Stimulated activated CD8-positive, alpha-beta memory T cell treated with anti-CD3 and anti-CD28 coated beads, Interleukin-12 subunit alpha, Interleukin-12 subunit beta, amount 100 ng/mL, for 1 hour (primary cell): ENCODE results near the gene SRBD1.

Experiments used
- DNase-seq: peaks from one replicate; pipeline ENCODE4 v3.0.0-alpha.2; 2020; ENCODE audit warnings: low read depth

Gene SRBD1

DNA sequence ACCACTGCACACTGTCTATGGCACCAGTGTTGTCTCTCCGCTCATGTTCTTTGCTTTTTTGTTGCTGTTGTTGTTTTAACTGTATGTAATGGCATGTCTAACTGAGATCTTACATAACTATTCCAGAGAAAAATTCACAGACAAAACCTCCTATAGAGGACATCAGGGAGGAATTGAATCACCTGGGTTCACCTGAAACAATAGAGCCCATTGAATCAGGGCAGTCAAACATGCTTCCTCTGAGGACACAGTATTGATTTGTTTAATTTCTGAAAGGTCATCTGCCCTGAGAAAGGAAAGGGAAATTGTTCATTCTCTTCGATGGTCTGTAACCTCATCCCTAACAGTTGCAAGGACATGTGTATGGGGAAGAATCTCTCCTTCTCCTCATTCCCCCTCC lies 237.5 kb downstream of the SRBD1 start:
- no peak for DNase-seq

DNA sequence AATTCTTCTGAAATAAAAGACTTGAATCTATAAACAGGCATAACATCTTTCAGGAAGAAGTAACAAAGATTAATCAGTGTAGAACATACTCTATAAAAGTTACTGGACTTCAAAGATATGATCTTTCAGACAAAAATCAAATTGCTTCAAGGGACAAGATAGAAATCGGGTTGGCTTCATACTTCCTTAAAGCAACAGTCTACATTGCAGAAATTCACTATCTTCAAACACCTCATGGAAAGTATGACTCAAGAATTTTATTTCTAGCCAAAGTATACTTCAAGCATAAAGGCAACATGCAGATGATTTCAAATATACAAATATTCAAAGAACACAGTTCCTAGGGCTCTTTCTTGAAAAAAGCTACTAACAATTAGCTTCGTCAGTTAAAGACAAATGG lies 240.7 kb downstream of the SRBD1 start:
- DNase-seq = no peak

DNA sequence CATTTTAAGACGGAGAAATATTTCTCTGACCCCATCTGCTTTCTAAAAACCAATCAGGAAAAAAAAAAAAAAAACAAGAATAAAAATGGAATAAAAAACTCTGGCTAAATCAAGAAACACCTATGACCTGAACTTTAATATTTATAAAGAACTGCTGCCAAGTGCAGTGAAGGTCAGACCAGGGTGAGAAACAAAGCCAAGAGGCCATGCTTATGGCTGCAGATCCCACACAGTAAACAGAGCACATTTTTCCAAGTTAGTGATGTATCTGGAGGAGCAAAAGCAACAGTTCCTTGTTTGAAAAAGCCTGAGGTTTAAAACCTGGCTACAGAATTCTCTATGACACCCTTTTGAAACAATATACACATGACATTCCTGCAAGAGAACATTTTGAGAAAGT lies 242.3 kb downstream of the SRBD1 start:
- DNase-seq = no peak

DNA sequence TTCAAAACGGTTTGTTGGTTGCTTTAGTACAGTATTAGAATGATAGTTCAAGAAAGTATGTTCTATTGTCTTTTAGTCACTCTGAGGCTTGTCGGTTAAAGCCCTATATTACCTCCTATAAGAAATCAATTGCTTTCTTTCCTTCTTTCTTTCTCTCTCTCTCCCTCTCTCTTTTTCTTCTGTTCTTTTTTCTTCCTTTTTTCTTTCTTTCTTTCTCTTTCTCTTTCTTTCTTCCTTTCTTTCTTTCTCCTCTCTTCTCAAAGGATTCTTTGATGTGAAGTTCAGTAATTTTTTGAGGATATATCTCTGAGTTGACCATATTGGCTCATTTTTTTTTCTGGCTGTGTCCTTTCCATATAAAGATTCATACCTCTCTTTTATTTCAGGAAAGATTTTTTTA lies 249.4 kb downstream of the SRBD1 start:
- DNase-seq = no peak

DNA sequence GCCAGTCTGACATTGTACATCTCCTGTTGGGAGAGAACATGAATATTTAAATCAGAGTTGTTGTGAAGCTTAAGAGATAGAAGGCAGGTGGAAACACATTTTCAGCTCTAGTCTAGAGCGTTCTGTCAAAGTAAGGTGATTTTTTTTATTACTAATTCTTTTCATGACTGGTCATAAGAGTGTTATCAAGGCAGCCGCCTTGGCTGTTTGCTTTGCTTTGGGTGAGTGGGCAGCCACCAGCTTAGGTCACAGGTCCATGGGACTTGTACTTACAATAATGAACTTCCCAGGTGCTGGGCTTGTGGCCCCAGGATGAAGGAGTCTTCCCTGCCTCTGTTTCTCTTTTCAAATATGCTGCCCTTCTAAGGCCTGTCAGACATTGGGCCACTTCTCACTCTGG lies 256.3 kb downstream of the SRBD1 start:
- DNase-seq = no peak

DNA sequence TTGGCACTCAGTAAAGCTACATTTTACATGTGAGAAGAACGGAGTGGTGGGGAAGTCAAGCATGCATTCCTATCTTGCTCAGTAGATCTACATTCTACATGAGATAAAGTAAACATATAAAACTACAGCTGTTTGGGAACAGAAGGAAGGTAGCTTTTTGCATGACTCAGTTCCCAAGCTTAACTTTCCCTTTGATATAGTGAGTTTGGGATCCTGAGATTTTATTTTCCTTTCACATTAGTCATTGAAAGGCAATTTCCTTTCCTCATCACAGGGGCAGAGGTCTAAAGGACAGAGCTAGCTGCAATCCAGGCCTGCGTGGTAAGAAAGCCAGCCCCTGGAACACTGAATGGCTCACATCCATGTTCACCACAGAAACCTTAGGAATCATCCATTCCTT lies 257.2 kb downstream of the SRBD1 start:
- no peak for DNase-seq

DNA sequence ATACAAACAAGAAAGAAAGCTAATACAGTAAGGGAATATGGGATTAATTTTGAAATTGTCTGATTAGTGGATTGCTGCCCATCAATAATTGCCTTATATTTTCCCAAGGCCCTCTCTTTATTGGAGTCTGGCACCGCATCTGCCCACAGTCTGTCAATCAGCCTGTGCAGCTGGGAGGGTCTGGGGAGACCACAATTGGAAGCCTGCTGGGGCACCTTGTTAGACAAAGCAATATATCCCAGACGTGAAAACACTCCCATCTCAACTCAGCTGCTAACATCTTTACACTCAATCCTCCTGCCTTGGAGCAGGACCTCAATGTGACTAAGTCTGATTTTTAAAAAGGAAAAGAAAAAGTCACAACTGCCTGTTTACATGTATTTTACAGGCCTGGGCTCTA lies 258.6 kb downstream of the SRBD1 start:
- no peak for DNase-seq

DNA sequence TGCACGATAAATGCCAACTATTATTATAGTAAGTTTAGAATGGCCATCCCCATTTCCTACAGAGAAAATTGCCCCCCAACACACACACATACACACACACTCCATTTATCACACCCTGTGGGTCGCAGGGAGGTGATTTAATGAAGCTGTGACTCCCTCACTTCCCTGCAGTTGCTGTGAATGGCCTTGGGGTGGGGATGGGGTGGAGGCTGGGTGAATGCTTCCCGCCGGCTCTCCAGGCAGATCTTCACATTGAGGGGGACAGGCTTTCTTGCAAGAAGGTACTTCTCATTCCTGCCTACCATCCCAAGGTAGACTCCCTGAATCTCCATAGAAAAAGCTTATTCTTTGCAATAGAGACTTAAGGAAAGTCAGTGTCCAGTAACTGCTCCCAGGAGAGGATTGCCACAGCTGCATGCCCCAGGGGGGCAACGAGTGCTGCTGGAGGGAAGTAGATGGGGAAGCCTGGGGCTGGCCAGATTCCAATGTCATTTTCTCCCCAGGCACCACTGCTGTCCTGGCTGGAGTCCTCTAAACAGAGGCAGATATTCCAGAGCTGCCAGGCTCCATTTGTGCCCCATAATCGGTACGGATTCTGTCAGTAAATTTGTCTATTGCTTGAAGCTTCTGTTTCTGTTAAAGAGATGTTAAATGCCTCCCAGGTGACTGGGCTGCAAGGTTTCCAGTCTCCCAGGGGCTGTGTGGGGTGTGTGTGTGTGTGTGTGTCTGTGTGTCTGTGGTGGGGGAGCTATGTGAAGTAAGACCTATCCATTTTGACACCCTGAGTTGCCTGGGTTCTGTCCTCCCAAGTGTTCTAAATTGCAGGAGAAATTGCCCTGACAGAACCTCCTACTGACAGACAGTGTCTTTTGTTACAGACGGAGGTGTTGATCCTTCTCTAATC lies 265.5 kb downstream of the SRBD1 start:
- DNase-seq = no peak

DNA sequence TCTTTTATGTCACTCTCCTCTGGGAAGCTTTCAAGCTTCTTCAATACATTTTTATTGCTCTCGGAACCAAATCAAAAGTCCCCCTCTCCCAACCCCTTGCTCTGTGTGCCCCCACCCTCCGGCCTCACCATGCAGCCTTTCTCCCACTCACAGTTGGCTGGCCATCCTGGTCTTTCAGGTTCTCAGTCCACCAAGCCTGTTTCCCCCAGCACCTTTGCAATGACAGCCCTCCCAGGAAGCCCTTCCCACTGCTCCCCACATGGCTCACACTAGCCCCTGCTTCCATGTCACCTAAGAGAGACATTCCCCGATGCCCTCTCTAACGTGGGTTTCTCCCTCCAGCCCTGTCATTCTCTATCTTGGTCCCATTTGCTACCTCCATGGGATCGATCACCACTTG lies 266.6 kb downstream of the SRBD1 start:
- no peak for DNase-seq

DNA sequence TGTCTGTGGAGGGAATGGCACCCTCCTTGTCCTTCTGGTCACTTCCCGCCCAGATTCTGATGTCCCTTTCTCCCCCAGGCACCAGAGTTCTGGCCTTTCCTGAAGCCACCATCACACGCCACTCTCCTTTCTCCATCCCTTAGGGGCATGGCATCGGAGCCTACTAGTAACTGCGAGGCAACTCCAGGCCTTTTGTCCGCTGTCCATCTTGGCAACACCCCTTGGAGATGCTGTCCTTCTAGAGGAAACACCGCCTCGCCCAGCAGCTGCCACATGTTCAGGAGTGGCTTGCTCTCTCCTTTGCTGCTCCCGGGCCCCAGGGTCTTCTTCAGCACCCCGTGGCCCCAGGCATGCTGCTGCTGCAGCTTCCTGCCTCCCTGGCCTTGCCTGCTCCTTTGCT lies 267.0 kb downstream of the SRBD1 start:
- DNase-seq = no peak

DNA sequence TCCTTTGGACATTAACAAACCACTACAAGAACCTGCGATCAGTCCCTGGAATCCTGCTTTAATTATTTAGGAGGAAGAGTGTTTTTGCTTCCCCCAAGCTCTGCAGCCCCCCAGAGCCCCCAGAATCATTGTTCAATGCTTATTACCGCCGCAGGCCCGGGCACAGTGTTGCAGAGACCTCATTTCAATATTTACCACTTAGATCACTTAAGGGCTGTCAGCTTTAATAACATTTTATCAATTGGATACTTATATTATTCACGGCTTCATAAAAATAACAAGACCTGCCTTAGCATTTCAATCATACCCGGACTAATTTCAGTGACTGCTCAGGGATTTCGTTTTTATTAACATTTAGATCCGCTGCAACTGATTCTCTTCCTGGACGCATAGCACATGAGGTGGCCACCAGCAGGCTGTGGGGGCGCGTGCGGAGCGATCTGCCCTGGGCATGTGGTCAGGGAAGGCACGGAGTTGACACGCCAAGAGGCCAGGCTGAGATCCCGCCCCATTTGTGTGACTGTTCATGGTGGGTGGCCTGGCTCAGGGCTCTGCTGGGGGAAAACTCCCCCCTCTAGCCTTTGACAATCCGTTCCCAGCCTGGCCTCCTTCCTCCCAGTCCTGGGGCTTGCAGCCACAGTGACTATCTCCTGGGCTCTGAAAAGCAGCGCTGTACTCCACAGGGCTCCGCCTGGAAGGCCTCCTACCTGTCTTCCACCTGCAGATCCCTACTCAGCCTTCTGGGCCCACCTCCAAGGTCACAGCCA lies 267.6 kb downstream of the SRBD1 start:
- no peak for DNase-seq

DNA sequence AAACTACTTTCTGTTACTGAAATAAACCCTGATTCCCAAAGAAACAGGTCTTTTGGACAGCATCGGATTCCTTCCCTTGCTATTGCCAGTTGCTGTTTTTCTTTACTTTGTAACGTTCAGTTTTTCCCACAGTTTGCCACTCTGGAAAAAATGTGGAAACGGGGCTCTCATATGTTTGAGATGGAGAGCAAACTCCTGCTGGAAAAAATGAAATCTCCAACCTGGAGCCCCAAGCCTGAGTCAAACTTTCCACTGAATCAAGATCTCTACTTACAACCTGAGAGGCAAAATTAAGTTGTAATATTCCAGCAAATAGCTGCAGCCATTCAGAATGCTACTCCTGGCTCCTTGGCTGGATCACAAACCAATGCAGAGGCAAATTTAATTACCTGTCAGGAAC lies 270.7 kb downstream of the SRBD1 start:
- no peak for DNase-seq

DNA sequence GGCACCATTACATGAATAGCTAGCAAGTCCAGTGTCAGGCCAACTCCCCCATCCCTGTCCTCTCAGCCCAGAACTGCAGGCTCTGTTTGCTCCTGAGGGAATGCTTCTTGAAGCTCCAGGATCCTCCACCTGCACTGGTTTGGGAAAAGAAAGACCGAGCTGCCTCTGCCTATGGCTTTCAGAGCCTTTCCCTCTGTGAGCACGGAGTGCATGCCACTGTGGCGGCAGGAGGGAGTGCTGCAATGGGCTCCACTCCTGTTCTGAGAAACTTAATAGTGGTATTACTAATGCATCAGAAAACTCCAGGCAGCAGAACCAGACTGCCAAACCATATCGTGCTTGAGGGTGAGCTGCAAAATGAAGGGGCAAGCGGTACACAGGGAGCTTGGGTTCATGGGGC lies 271.8 kb downstream of the SRBD1 start:
- DNase-seq = no peak
